ENCODE data around the gene SLC25A53.

DNA sequence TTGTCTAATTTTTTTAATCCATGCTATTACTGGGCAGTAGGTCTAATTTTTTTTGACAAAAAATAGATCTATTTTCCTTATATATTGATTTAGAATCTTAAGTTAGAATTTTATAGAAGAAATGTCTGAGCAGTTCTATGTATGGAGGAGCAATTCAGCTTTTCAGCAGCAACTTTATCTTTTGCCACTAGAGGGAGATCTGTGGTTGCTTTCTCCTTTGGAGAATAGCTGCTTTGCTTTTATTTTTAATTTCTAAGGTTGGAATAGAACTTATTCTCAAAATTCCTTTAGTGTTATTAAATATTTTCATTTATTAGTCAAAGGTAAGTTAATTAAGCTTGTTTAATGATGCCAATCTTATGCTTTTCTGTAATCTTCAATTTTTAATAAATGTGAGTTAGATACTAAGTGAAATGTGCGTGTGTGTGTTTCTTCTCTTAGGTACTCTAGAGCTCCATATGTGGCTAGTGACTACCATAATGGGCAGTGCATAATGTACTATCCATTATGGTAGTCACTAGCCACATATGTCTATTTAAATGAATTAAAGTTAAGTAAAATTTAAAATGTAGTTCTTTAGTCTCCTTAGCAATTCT, 38.8 kb upstream of the SLC25A53 start:
- TF ChIP-seq ARNT (IDR thresholded peaks at IDR 0.05) (no peak), FOXM1 (IDR thresholded peaks at IDR 0.05; ENCODE audit: borderline replicate concordance) (no peak), FOXK2 (IDR thresholded peaks at IDR 0.05) (no peak), FOXA1 (IDR thresholded peaks at IDR 0.05) (no peak), ZNF384 (IDR thresholded peaks at IDR 0.05) (no peak), TARDBP (IDR thresholded peaks at IDR 0.05) (no peak), SUZ12 (IDR thresholded peaks at IDR 0.05) (no peak), NFRKB (IDR thresholded peaks at IDR 0.05) (no peak), ELF4 (IDR thresholded peaks at IDR 0.05) (no peak), SP1 (IDR thresholded peaks at IDR 0.05) (no peak), LEF1 (IDR thresholded peaks at IDR 0.05; ENCODE audit: borderline replicate concordance) (no peak)

All from HEK293T (cell line).